HG03571 (cell line): Measurements from ENCODE around the gene DNMT3L.
"Not testable (repeated sequence)": the region's sequence is repeated elsewhere in the genome, so short reads cannot be mapped to it uniquely, and the experiment has no call there.

ENCODE experiments used
- ATAC-seq: cut with Tn5 transposase; IDR thresholded peaks from one replicate; pipeline ENCODE4 v1.9.1; 2021; ENCODE audit not compliant: unreplicated experiment

DNMT3L gene

DNA sequence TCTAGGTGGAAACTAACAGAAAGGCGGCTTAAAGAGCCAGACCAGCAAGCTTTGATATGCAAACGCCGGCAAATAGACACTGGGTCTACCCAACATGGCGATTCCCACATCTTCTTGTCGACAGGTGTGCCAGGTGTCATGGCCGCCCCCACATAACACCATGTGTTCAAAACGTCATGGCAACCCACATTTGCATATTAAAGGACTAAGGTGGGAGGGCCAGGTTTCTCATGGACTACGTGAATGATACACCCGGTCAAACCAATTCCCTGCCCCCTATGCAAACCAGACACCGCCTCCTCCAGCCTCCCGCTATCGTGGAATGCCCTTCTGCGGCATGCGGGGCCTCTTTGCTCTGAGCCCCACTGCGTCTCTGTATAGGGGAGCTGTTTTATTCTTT, 62.2 kb downstream of the DNMT3L start:
- no peak for ATAC-seq

DNA sequence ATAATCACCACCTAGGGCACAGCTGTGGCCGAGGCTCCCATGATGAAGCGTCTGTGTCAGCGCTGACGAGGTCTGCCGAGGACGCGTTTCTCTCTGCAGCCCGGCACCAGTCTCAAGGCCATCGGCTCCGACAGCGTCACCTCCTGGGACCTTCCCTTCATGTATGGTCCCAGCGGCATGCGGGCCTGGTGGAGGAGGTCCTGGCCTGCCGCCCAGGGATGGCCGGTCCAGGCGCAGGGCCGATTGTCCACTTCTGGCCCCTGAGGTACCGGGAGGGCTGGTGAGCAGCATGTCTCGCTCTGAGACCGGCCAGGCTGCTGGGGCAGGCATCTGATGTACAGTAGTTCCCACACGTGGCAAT, 64.6 kb downstream of the DNMT3L start:
- ATAC-seq = not testable (repeated sequence)
